Neural cell (in vitro differentiated cells): ENCODE data around the gene SLC12A8. TPM values are rescaled to one million over a fixed set of nuclear protein-coding genes. Genes with fewer than 3 reads are reported as not detected.
A peak's percentile ranks its signal among the peaks of the same experiment; 100 is the strongest.

Experiments
- H2AFZ ChIP-seq: fragments of 200-600, 300-800 bp; sonication (generic), shearing (Covaris generic); 2 replicates; pipeline ENCODE4 v1.6.0; 2014; ENCODE audit warnings: low read depth, mild to moderate bottlenecking, antibody characterized with exemption, low read length, moderate library complexity
- H3F3A ChIP-seq: fragments of 200-600 bp; shearing (Covaris generic); 2 replicates; pipeline ENCODE4 v1.6.1; 2016; ENCODE audit warnings: mild to moderate bottlenecking, moderate library complexity, mixed read lengths, antibody characterized with exemption, low read length; ENCODE audit not compliant: insufficient read depth, poor library complexity, severe bottlenecking
- H3K27ac ChIP-seq: fragments of 200-600, 300-800 bp; sonication (generic), shearing (Covaris generic); 2 replicates; pipeline ENCODE4 v1.5.1; 2014; ENCODE audit warnings: mild to moderate bottlenecking, low read length, moderate library complexity
- H3K27me3 ChIP-seq: fragments of 300-800, 200-600 bp; sonication (generic), shearing (Covaris generic); 2 replicates; pipeline ENCODE4 v1.6.0; 2014; ENCODE audit warnings: mild to moderate bottlenecking, low read depth, low read length, moderate library complexity; ENCODE audit not compliant: insufficient read depth
- H3K36me3 ChIP-seq: fragments of 300-800, 200-600 bp; sonication (generic), shearing (Covaris generic); 2 replicates; pipeline ENCODE4 v1.5.1; 2014; ENCODE audit warnings: mild to moderate bottlenecking, antibody characterized with exemption, low read length, moderate library complexity; ENCODE audit not compliant: insufficient read depth
- H3K4me2 ChIP-seq: fragments of 300-800, 200-600 bp; sonication (generic), shearing (Covaris generic); 2 replicates; pipeline ENCODE4 v1.6.0; 2014; ENCODE audit warnings: mild to moderate bottlenecking, low read length
- H3K4me3 ChIP-seq: fragments of 300-800, 200-600 bp; sonication (generic), shearing (Covaris generic); 2 replicates; pipeline ENCODE4 v1.5.1; 2014; ENCODE audit warnings: mild to moderate bottlenecking, low read length, moderate library complexity
- H3K79me2 ChIP-seq: fragments of 200-600 bp; shearing (Covaris generic); replicated peaks from 2 replicates; pipeline ENCODE4 v1.6.0; 2014; ENCODE audit warnings: mild to moderate bottlenecking, low read length, moderate library complexity; ENCODE audit not compliant: insufficient read depth
- H3K9ac ChIP-seq: fragments of 300-800, 200-600 bp; sonication (generic), shearing (Covaris generic); 2 replicates; pipeline ENCODE4 v1.6.1; 2016; ENCODE audit warnings: mild to moderate bottlenecking, low read length, mixed read lengths
- H3K9me2 ChIP-seq: fragments of 200-600 bp; shearing (Covaris generic); 2 replicates; pipeline ENCODE4 v1.6.1; 2016; ENCODE audit warnings: mild to moderate bottlenecking, low read length, mixed read lengths; ENCODE audit not compliant: insufficient read depth
- H3K9me3 ChIP-seq: fragments of 200-600, 300-800 bp; sonication (generic), shearing (Covaris generic); 2 replicates; pipeline ENCODE4 v1.6.1; 2016; ENCODE audit warnings: mild to moderate bottlenecking, mixed run types, low read length, moderate library complexity, mixed read lengths
- H4K20me1 ChIP-seq: fragments of 200-600 bp; shearing (Covaris generic); 2 replicates; pipeline ENCODE4 v1.6.1; 2016; ENCODE audit warnings: mild to moderate bottlenecking, mixed run types; ENCODE audit not compliant: insufficient read depth
- EP300 ChIP-seq: fragments of 450-650 bp; conservative IDR thresholded peaks from 2 replicates; pipeline ENCODE4 v1.6.1; 2014; ENCODE audit warnings: antibody characterized with exemption, mild to moderate bottlenecking, moderate library complexity; ENCODE audit not compliant: poor library complexity, severe bottlenecking
- EZH2 ChIP-seq: fragments of 200-600, 300-800 bp; shearing (Covaris generic), sonication (generic); IDR thresholded peaks from 2 replicates; pipeline ENCODE4 v1.6.1; 2014; ENCODE audit warnings: antibody characterized with exemption, low read length, borderline replicate concordance, mild to moderate bottlenecking; ENCODE audit not compliant: insufficient read depth, poor library complexity, severe bottlenecking
- MXI1 ChIP-seq: fragments of 450-650 bp; conservative IDR thresholded peaks from 2 replicates; pipeline ENCODE4 v1.6.1; 2014; ENCODE audit warnings: antibody characterized with exemption, mild to moderate bottlenecking; ENCODE audit not compliant: poor library complexity, severe bottlenecking
- POLR2AphosphoS5 ChIP-seq: IDR thresholded peaks from 2 replicates; pipeline ENCODE4 v1.6.1; 2012
- RAD21 ChIP-seq: fragments of 450-650 bp; conservative IDR thresholded peaks from 2 replicates; pipeline ENCODE4 v1.6.1; 2014; ENCODE audit warnings: antibody characterized with exemption, mild to moderate bottlenecking, moderate library complexity
- SMC3 ChIP-seq: fragments of 450-650 bp; conservative IDR thresholded peaks from 2 replicates; pipeline ENCODE4 v1.6.1; 2014; ENCODE audit warnings: antibody characterized with exemption, mild to moderate bottlenecking, moderate library complexity; ENCODE audit not compliant: poor library complexity
- TAF1 ChIP-seq: IDR thresholded peaks from 2 replicates; pipeline ENCODE4 v1.6.1; 2012; ENCODE audit warnings: low read depth
- polyA plus RNA-seq: library from polyadenylated mRNA; depleted of rRNA; stranded (reverse); fragments of >200 nt; gene quantifications from 2 replicates; pipeline ENCODE4 v1.2.3, GENCODE V29; 2014
- TF ChIP-seq, protein P1 (sequence below): fragments of 450-650 bp; IDR thresholded peaks from 2 replicates; pipeline ENCODE4 v1.5.1; 2014; ENCODE audit warnings: antibody characterized with exemption, mild to moderate bottlenecking, moderate library complexity; ENCODE audit not compliant: poor library complexity, severe bottlenecking
- TF ChIP-seq, protein P2 (sequence below): IDR thresholded peaks from 2 replicates; pipeline ENCODE4 v1.6.1; 2012; ENCODE audit warnings: borderline replicate concordance

The SLC12A8 gene
- polyA plus RNA-seq, 1 donor from 2014 or later = 4.6 TPM

DNA sequence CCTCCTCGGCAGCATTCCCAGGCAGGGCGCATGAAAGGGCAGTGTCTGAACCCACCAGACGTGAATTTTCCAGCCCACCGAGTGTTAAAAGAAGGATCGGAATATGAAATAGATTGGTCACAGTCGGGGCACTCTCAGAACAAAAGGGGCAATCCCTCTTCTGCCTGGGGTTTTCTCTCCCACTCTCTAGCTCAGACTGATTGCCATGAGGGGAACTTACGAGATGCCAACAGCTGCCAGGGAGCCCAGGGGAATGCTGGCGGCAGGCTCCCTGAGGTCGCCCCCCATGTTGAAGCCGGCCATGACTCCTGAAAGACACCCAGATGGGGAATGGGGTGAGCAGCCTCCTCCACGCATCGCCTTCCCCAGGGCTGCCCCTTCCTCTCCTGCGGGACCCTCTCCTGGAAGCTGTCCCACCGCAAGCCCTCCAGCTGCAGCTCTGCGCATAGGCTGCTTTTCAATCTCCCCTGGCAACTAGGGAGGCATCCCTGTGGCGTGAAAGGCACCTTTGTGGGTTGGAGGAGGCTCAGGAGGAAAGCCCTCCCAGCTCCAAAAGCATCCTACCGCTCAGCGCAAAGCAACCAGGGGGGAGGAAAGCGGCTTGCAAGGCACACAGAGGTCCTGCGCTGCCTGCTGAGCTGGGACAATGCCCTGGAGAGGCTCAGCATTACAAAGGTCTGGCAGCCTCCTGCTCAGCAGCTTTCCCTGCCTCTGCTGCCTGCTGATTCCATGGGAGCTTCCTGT lies 92.0 kb downstream of the SLC12A8 start:
- H3K27ac ChIP-seq = no peak overlapping the region
- TF ChIP-seq, protein P1, sequence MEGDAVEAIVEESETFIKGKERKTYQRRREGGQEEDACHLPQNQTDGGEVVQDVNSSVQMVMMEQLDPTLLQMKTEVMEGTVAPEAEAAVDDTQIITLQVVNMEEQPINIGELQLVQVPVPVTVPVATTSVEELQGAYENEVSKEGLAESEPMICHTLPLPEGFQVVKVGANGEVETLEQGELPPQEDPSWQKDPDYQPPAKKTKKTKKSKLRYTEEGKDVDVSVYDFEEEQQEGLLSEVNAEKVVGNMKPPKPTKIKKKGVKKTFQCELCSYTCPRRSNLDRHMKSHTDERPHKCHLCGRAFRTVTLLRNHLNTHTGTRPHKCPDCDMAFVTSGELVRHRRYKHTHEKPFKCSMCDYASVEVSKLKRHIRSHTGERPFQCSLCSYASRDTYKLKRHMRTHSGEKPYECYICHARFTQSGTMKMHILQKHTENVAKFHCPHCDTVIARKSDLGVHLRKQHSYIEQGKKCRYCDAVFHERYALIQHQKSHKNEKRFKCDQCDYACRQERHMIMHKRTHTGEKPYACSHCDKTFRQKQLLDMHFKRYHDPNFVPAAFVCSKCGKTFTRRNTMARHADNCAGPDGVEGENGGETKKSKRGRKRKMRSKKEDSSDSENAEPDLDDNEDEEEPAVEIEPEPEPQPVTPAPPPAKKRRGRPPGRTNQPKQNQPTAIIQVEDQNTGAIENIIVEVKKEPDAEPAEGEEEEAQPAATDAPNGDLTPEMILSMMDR = peak; percentile 27
- TF ChIP-seq POLR2AphosphoS5 (no peak), TAF1 (no peak), EZH2 (no peak), RAD21 (peak; percentile 22), SMC3 (no peak), EP300 (no peak), MXI1 (no peak)
- TF ChIP-seq, protein P2, sequence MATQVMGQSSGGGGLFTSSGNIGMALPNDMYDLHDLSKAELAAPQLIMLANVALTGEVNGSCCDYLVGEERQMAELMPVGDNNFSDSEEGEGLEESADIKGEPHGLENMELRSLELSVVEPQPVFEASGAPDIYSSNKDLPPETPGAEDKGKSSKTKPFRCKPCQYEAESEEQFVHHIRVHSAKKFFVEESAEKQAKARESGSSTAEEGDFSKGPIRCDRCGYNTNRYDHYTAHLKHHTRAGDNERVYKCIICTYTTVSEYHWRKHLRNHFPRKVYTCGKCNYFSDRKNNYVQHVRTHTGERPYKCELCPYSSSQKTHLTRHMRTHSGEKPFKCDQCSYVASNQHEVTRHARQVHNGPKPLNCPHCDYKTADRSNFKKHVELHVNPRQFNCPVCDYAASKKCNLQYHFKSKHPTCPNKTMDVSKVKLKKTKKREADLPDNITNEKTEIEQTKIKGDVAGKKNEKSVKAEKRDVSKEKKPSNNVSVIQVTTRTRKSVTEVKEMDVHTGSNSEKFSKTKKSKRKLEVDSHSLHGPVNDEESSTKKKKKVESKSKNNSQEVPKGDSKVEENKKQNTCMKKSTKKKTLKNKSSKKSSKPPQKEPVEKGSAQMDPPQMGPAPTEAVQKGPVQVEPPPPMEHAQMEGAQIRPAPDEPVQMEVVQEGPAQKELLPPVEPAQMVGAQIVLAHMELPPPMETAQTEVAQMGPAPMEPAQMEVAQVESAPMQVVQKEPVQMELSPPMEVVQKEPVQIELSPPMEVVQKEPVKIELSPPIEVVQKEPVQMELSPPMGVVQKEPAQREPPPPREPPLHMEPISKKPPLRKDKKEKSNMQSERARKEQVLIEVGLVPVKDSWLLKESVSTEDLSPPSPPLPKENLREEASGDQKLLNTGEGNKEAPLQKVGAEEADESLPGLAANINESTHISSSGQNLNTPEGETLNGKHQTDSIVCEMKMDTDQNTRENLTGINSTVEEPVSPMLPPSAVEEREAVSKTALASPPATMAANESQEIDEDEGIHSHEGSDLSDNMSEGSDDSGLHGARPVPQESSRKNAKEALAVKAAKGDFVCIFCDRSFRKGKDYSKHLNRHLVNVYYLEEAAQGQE = peak; percentile 38
- H3K4me2 ChIP-seq = peak overlapping the region; percentile 20
- H3F3A ChIP-seq = no peaks in the 10 kb centered on the region
- H3K79me2 ChIP-seq = no peaks in the 10 kb centered on the region
- no peaks in the 10 kb centered on the region for H3K36me3 ChIP-seq
- H3K9me2 ChIP-seq = no peaks in the 10 kb centered on the region
- no peaks in the 10 kb centered on the region for H4K20me1 ChIP-seq
- H3K9me3 ChIP-seq = no peaks in the 10 kb centered on the region
- peak overlapping the region; percentile 75 for H2AFZ ChIP-seq
- peak overlapping the region; percentile 54 for H3K4me3 ChIP-seq
- no peaks in the 10 kb centered on the region for H3K27me3 ChIP-seq
- peak overlapping the region; percentile 47 for H3K9ac ChIP-seq

DNA sequence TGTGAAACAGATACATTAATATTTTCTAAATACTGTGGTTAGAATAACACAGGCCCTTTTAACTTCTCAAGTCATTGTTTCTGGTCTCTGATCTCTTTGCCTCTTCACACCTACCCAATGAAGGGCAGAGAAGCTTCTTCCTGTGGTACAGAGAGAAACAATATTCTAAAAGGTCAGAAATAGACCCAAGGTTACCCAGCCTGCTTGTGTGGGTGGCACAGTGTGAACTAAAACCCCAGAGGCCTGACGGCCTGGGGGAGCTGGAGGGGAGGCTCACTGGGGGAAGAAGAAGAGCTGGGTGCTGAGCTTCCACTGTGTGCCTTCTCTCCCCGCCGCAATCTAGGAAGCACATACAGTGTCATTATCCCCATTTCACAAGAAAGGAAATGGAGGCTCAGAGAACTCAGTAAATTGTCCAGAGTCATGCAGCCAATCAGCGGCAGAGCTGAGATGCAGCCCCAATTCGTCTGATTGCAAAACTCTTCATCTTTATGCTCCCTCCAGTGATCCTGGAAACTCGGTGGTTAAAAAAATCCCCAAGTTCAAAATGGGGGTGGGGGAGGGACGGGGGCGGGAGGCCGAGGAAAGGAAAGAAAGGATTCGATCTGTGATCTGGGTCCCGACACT lies 92.7 kb downstream of the SLC12A8 start:
- Histone ChIP-seq H3K27ac (no peak overlapping the region), H3K9ac (peak overlapping the region; percentile 47), H3K4me2 (no peak overlapping the region)

More for the DNA sequence above, 92.7 kb downstream of the SLC12A8 start:
- peak overlapping the region; percentile 54 for H3K4me3 ChIP-seq
- no peaks in the 10 kb centered on the region for H3F3A ChIP-seq
- no peaks in the 10 kb centered on the region for H4K20me1 ChIP-seq
- peak overlapping the region; percentile 75 for H2AFZ ChIP-seq
- no peaks in the 10 kb centered on the region for H3K36me3 ChIP-seq
- TF ChIP-seq TAF1 (no peak), EP300 (no peak), POLR2AphosphoS5 (no peak), SMC3 (no peak)
- TF ChIP-seq, protein P1 = no peak
- no peaks in the 10 kb centered on the region for H3K9me3 ChIP-seq
- no peaks in the 10 kb centered on the region for H3K27me3 ChIP-seq
- H3K9me2 ChIP-seq = no peaks in the 10 kb centered on the region
- no peaks in the 10 kb centered on the region for H3K79me2 ChIP-seq
